ENCODE measurements around the gene ADAMTS1.

The ADAMTS1 gene

DNA sequence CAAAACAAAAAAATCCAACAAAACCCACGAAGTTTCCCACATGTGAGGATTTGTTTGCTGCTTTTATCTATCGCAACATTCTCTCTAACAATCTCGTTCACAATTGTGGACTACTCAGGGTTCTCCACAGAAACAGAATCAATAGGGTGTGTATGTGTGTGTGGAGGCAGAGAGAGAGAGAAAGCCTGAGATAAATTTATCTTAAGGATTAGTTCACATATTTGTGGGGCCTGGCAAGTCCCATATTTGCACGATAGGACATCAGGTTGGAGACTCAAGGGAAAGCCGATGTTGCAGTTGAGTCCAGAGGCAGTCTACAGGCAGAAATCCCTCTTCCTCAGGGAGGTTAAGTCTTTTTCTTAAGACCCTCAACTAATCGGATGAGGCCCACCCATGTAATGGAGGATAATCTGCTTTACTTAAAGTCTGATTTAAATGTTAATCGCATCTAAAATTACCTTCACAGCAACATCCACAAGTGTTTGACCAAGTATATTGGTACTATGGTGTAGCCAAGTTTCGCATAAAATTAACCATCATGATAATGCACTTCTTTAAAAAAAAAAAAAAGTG lies 31.7 kb downstream of the ADAMTS1 start:
- no peak for DNase-seq (ENCODE audit: low read depth in 2 of 2)

DNA sequence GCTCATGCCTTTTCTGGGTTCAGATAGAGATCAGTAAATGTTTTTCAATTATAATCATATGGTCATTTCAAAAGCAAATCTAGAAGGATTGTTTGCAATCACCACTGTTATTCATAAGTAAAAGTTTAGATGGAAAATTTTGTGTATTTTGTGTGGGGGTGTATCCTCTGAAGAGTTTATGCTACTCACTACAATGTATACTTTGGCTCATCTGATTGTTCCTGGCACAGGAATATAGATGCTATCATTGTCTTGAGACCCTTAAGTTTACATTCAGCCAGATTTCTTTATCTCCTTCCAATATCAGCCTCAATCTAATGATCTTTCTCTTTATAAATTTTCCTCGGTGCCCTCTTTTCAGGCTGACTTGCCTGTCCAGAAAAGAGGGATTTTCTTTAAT lies 33.0 kb downstream of the ADAMTS1 start:
- DNase-seq (ENCODE audit: low read depth in 2 of 2) = no peak

DNA sequence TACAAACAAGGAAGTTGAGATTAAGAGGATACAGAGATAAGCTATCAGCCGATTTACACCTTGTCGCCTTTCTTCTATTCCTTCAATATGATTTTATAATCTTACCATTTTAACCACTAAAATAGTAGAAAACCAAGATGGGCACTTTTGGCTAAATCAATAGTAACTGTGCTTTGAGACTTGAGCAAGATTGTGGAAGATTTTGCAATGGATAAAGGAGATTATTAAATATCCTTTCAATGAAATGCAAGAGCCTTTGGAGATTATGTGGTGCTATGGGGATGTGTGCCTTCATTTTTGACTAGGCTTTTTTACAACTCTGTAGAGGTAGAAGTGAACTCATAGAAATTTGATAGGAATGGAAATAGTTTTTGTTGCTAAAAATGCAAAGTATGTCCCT lies 33.7 kb downstream of the ADAMTS1 start:
- no peak for DNase-seq (ENCODE audit: low read depth in 2 of 2)

DNA sequence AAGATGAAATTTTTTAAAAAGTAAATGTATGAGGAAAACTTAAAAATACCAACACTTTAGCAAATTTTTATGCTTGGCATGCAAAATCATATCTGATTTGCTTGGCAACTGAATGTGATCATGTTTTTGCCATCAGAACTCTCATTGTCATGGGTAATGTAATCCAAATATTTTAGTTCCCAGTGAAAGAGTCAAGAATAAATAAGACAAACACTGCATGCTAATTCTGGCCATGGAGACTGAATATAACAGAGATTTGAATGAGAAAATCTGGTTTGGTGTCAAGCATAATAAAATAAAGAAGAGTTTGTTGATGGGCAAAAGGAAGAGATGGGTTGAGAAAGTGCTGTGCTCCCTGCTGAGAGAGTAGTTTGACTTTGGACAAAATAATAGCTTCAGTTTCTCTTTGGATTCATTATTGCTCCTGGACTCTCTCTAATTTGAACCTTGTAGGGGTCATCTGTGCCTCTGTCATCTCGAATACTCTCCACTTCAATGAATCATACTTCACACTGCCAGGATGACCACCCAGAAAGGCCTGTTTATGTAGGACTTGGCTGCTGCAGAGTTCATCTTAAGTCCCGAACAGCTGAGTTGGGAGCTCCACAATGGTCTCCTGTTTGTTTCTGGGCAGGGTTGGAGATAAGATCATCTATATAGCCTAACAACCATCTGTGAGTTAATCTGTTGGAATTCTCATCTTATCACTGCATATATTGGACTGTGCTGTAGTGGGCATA lies 34.4 kb downstream of the ADAMTS1 start:
- DNase-seq (ENCODE audit: low read depth in 2 of 2) = no peak

DNA sequence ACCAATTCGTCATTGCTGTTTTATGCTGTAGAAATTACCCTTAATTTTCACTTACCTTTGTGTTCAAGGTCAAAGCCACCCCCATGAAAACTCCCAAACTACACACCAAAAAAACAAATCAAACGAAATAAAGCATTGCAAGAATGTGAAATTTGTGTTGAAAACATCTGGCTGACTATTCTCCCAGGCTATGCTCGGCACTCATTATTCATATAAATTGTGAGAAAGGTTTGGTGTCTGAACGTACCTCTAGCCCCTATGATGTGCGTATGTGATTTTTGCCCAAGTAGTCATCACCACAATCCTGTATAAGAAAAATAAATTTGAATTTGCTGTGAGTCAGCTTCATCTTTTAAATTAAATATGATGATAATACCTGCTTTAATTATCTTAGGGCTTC lies 34.9 kb downstream of the ADAMTS1 start:
- no peak for DNase-seq (ENCODE audit: low read depth in 2 of 2)

DNA sequence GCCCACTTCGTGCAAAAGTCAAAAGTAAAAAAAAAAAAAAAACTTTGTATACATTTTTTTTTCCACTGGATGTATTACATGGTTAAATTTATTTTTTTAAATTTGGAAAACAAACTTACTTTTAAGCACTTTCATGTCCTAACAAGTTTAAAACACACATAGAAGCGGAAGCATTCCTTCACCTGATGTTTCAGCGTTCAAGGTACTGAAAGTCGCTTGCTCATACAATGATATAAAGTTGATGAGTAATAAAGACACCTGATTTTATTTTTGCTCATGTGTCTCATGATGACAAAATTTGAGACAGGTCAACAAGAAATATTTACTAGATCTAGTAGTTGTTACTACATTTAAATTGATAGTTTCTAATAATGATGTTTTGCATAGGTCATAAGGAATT lies 35.5 kb downstream of the ADAMTS1 start:
- no peak for DNase-seq (ENCODE audit: low read depth in 2 of 2)

DNA sequence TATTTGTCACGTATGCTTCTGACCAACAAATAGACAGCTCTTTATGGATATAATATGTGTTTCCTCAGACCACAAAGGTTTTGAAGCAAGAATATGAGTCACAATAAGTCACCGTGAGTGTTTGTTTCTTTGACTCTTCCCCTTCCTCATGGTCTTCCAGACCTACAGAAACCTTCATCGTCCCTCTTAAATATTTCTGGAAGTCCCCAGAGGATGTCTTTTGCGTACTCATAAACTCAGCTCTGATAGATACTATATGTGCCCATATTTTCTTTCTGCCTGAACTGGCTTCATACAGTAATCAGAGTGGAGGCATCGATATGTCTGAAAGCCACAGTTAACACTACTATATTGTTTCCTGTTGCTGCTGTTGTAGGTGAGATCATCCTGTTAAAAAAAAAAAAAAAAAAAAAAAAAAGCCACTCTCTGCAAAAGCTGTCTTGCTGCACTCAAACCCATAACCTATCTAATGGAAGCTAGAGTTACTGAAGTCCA lies 38.4 kb downstream of the ADAMTS1 start:
- DNase-seq (ENCODE audit: low read depth in 2 of 2) = no peak

DNA sequence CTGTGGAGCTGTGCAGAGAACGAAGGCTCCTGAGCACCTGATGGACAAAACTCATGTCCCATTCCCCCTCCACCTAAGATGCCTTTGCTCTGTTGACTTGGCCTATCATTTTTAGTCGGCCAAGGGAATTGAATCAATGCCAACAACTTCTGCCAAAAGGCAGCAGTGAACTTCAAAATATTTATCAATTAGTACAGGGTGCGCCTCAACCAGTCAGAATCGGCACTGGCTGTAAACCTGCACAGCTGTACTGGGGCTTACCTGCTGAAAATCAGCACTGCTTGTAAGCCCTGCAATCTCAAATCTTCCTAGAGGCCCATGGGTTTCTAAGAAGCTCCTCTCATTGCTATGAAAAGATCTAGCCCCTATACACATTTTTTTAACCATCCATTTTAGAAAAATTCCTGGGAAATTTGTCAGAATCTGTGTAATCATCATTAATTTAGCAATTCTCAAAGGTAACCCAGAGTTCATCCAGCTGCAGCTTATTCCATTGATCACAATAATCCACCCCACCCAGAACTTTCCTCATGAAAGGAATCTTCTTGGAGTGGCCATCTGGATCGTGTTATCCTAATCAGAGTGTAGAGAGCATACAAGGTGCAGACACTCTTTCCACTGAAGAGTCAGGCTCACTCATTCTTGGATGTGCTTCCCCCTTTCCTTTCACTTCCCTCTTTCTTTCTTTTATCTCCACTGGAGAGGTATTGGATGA lies 40.2 kb downstream of the ADAMTS1 start:
- DNase-seq (ENCODE audit: low read depth in 2 of 2) = no peak

DNA sequence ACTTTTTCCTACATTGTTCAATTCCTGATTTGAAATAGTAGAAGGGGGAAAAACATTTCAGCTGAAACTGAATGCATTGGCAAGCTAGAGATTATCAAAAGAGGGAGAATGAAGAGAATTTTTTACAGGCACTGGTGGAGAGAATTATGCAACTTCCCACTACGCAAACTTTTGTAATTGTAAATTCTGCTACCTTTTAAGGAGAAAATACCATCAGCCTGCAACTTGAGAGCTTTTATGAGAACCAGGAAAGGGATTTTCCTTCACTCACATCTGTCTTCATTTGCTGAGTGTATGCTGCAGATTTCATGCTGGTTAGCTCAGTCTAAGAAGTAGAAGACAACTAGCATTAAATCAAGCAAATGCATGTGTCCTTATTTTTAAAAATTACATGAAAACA lies 43.7 kb downstream of the ADAMTS1 start:
- no peak for DNase-seq (ENCODE audit: low read depth in 2 of 2)

DNA sequence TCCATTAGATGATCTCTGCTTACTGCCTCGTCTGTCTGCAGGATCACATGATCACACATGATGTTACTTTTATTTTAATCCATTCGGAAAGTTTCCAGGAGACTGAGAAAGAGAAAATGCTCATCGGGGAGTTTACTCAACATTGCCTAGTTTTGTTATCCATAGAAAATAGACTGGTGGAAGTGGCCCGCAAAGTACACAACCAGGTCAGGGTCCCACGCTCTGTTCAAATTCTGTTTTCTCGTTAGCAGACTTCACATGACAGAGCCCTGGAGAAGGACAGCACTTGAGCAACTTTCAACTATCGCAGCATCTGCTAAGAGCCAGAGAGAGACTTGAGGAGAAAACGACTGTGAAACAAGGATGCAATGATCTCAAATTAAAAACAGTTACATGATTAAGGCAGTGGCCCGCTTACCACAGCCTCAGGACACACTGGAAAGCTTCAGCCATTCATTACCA lies 44.2 kb downstream of the ADAMTS1 start:
- DNase-seq (ENCODE audit: low read depth in 2 of 2) = no peak

DNA sequence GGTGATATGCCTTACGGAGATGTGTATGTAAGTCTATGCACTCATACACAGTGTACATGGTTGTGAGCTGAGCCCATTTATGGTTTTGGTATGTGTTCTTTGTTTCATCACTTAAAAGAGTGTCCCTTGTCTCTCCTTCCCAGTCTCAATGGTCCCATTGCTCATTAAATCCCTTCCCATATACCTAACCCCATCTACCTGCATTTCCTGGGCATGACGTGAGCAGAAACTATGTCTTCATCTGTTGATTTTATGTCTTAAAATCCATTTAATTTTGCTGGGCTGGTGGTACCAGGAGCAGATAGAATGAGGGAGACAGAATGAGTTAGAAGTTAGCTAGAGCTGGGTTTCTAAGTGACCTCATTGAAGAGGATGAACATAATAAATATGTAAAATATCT lies 44.8 kb downstream of the ADAMTS1 start:
- no peak for DNase-seq (ENCODE audit: low read depth in 2 of 2)

DNA sequence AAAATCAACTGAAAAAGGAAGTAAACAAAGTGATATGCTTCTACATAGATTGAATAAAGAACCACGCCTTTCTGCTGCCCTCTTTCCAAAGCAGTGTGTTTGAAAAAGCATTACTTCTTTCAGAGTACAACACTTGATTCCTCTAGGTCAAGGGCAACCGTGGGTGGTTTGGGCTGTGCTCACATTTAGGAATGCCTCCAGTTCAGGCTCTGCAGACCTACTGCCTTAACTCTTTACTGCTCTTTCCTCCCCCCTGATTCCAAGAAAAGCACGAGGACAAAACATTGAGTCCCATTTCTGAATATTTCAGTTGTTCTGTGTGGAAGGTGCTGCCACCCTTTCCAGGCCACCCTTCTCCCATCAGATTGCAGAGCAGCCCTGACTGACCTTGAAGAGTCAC lies 45.2 kb downstream of the ADAMTS1 start:
- DNase-seq (ENCODE audit: low read depth in 2 of 2) = no peak

DNA sequence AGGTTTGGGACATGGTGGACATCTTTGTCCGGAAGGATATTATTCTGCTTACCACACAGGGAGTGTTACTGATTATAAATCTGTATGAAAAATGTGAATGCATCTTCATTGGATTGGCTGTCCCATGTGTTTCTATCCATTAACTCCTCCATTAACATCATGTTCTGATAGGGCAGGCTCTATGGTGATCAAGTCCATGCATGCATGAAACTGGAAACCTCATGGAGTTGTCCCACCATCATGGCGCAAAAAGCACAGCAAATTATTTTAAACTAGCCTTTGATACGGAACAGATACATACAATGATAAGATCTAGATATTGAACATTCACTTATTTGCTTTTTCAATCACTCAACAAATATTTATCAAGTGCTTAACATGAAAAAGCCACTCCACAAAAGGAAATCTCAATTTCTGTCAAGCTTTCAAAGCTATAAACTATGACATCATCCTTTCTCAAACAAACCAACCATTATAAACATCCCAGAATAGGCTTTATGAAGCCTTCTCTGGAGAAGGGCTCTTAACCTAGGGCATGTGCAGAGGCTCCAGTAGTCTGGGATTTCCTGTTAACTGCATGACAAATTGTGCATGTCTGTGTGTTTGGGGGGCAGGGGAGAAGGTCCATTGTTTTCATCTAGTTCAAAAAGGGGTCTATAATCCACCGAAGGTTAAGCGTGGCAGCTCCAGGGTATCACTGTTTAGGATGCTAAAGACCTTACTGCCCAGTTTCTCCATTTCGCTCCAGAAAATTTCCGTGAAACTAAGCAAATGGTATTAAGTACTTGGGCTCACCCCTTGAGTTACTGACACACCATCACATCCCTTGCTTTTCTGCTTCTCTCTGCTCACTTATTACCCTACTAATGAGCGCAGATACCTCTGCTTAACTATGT lies 46.1 kb downstream of the ADAMTS1 start:
- no peak for DNase-seq (ENCODE audit: low read depth in 2 of 2)

DNA sequence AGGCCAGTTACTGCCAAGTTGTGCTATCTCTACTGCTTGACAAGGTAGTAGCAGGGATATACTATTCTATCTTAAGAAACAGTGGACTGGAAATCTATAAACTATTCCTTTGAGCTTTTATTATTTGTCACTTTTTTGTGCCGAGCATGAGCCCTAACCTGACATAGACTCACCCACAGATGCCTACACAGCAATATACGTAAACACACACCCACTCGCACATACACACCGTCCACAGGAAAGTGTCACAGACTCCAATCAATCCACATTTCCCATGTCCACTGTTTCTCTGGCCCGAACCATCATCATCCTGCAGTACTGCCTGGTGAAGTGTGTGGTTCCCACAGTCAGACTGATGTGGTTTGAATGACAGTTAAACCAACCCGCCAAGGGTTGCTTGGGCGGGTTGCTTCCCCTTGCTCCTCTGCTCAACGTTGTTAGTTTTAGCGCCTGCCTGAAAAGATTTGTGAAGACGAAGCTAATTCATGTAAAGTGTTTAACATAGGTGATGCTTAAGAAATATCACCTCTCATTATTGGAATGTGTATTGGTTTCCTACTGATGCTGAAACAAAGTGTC lies 47.2 kb downstream of the ADAMTS1 start:
- no peak for DNase-seq (ENCODE audit: low read depth in 2 of 2)

DNA sequence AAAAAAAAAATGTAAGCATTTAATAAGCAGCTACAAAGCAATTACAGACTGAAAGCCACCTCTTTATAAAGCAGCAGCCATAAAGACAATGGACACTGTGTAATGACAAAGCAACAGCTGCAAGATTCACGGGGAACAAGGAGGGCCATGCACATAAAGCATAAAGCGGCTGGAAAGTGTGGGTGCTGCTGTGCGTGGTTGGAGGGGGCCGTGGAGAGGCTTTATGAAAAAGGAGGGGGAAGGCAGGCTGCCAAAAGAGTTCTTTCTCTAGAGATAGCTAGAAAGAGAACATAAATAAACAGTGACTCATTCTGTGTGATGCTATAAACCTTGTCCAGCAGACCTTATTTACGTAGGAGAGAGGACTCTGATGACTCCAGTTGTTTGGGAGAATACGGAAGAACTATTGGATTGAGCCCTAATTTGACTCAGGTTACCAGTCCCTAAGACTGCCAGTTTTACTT lies 49.3 kb downstream of the ADAMTS1 start:
- no peak for DNase-seq (ENCODE audit: low read depth in 2 of 2)

DNA sequence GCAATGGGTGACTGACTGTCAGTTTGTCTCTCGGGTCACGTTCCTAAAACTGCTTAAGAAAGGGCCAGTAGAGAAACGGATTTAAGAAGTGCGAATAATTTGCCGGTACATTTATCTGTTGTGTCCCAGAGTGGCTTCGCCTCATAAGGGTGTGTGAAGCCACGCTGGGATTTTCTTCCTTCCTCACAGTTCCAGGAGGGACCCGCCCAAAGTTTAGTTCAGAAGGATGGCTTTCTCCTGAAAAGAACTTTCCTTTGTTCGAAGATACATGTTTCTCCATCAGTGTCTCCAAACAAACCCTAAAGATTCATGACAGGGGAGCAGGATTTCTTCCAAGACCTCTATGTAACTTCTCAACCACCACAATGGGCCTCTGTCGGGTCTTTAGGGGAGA lies 49.8 kb downstream of the ADAMTS1 start:
- DNase-seq (ENCODE audit: low read depth in 2 of 2) = no peak

DNA sequence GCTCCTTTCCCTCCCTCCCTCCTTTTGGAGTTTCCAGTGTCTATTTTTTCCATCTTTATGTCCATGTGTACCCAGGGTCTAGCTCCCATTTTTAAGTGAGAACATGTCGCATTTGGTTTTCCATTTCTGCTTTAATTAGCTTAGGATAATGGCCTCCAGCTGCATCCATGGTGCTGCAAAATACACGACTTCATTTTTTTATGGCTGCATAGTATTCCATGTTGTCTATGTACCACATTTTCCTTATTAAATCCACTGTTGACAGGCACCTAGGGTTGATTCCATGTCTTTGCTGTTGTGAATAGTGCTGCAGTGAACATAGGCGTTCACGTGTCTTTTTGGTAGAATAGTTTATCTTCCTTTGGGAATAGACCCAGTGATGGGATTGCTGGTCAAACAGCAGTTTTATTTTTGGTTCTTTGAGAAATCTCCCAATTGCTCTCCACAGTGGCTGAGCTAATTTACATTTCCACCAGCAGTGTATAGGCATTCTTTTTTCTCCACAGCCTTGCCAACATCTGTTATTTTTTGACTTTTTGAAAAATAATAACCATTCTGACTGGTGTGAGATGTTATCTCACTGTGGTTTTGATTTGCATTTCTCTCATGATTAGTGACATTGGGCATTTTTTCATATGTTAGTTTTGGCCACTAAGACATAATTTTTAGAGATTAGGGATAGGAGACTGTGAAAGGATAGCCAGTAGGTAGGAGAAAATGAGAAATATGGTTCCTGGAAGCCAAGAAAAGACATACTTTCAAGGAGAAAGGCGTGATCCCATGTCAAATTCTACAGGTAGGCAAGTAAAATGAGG lies 50.4 kb downstream of the ADAMTS1 start:
- no peak for DNase-seq (ENCODE audit: low read depth in 2 of 2)

DNA sequence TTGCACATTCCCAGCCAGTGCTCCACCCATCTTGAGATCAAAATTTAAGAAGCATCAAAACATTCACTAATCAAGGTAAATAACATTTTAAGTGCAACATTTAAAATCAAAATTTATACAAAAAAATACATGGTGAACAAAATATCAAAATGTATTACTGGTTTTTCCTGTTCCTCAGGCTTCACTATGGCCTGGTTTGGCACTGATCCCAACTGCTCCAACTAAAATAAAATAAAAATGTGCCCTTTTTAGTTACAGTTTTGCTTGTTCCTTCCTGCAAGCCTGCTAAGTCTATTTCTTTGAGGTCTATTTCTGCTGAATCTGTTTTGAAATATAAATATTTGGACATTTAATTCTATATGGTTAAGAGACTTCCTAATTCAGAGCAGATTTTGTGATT lies 54.9 kb downstream of the ADAMTS1 start:
- no peak for DNase-seq (ENCODE audit: low read depth in 2 of 2)

DNA sequence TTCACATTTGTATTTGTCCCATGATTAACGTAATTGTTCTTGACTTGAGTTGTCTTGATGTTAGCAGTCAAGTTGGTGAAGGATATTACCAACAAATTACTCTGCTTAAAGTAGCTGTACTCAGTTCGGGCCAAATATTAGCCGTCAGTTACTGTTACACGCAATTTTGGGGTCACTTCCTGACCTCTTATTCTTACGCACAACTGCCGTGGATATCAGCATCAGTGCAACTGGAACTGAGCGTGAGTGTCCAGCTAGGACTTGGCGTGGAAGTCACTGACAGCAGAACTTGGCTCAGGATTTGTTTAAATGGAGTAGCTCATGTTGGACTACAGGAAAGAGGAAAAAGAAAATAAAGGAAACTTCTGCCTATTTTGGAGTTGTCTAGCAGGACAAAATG lies 56.4 kb downstream of the ADAMTS1 start:
- DNase-seq (ENCODE audit: low read depth in 2 of 2) = no peak

Measured in stimulated activated CD4-positive, alpha-beta T cell treated with anti-CD3 and anti-CD28 coated beads, Interleukin-15, amount 100 ng/mL, for 48 hours (primary cell).